Astrocyte (in vitro differentiated cells and primary cell): ENCODE data around the gene AP1M1. TPM values are rescaled to one million over a fixed set of nuclear protein-coding genes. Genes with fewer than 3 reads are reported as not detected.

ENCODE experiments used
- DNase-seq: peaks from one replicate; pipeline ENCODE4 v3.0.0-alpha.2; 2010; ENCODE audit warnings: low read depth
- FAIRE-seq: peaks from 2 replicates; lab custom pipeline; 2011; peaks lifted over from hg19 to GRCh38; lab: Jason Lieb, UNC
- H2AFZ ChIP-seq: 2 replicates; pipeline ENCODE4 v1.6.0; 2012; ENCODE audit warnings: low read depth, low read length, inconsistent platforms
- H3K27ac ChIP-seq: 2 replicates; pipeline ENCODE4 v1.5.1; 2011; ENCODE audit warnings: low read depth, low read length, inconsistent platforms
- H3K27me3 ChIP-seq: 2 replicates; pipeline ENCODE4 v1.6.0; 2011; ENCODE audit warnings: low read length, inconsistent platforms; ENCODE audit not compliant: insufficient read depth
- H3K36me3 ChIP-seq: 2 replicates; pipeline ENCODE4 v1.5.1; 2011; ENCODE audit warnings: low read length, inconsistent platforms; ENCODE audit not compliant: insufficient read depth
- H3K4me1 ChIP-seq: 2 replicates; pipeline ENCODE4 v1.5.1; 2011; ENCODE audit warnings: low read length, inconsistent platforms; ENCODE audit not compliant: insufficient read depth
- H3K4me2 ChIP-seq: 2 replicates; pipeline ENCODE4 v1.6.0; 2012; ENCODE audit warnings: low read length, inconsistent platforms
- H3K4me3 ChIP-seq: 2 replicates; pipeline ENCODE4 v1.5.1; 2011; ENCODE audit warnings: low read depth, mild to moderate bottlenecking, low read length, inconsistent platforms; ENCODE audit not compliant: insufficient read depth
- H3K79me2 ChIP-seq: 2 replicates; pipeline ENCODE4 v1.6.0; 2012; ENCODE audit warnings: mild to moderate bottlenecking, low read length, inconsistent platforms; ENCODE audit not compliant: insufficient read depth
- H3K9ac ChIP-seq: 2 replicates; pipeline ENCODE4 v1.6.0; 2012; ENCODE audit warnings: mild to moderate bottlenecking, low read length, inconsistent platforms
- H3K9me3 ChIP-seq: 2 replicates; pipeline ENCODE4 v1.5.1; 2012; ENCODE audit warnings: low read depth, mild to moderate bottlenecking, low read length, inconsistent platforms; ENCODE audit not compliant: insufficient read depth
- H4K20me1 ChIP-seq: 2 replicates; pipeline ENCODE4 v1.6.0; 2012; ENCODE audit warnings: low read length, inconsistent platforms; ENCODE audit not compliant: insufficient read depth
- H3K27ac Mint-ChIP-seq: one replicate; pipeline ENCODE4 v1.8.0; 2021; ENCODE audit warnings: mild to moderate bottlenecking, mixed read lengths; ENCODE audit not compliant: unreplicated experiment
- H3K27me3 Mint-ChIP-seq: one replicate; pipeline ENCODE4 v1.8.0; 2021; ENCODE audit warnings: low read depth, mixed read lengths; ENCODE audit not compliant: unreplicated experiment
- H3K36me3 Mint-ChIP-seq: one replicate; pipeline ENCODE4 v1.8.0; 2021; ENCODE audit warnings: low read depth, mixed read lengths; ENCODE audit not compliant: unreplicated experiment
- H3K4me1 Mint-ChIP-seq: one replicate; pipeline ENCODE4 v1.8.0; 2021; ENCODE audit warnings: low read depth, mixed read lengths; ENCODE audit not compliant: unreplicated experiment
- H3K4me3 Mint-ChIP-seq: one replicate; pipeline ENCODE4 v1.8.0; 2021; ENCODE audit warnings: mild to moderate bottlenecking, moderate library complexity, mixed read lengths; ENCODE audit not compliant: unreplicated experiment
- H3K9me3 Mint-ChIP-seq: one replicate; pipeline ENCODE4 v1.8.0; 2021; ENCODE audit warnings: mild to moderate bottlenecking, mixed read lengths; ENCODE audit not compliant: unreplicated experiment
- CTCF ChIP-seq: IDR thresholded peaks from 2 replicates; pipeline ENCODE4 v1.5.1; 2011; ENCODE audit warnings: low read depth, mild to moderate bottlenecking, inconsistent platforms, low read length, moderate library complexity; ENCODE audit not compliant: insufficient read depth
- EZH2 ChIP-seq: IDR thresholded peaks from 2 replicates; pipeline ENCODE4 v1.6.1; 2012; ENCODE audit warnings: mild to moderate bottlenecking, low read length, inconsistent platforms; ENCODE audit not compliant: insufficient read depth
- total RNA-seq: library from RNA; stranded (reverse); gene quantifications from 2 replicates; pipeline ENCODE4 v1.2.1, GENCODE V29; 2021

AP1M1 gene
- total RNA-seq, 1 donor from 2014 or later: 87.6 TPM

- no peaks in the 10 kb centered on the region for H3K4me1 Mint-ChIP-seq
- H3K36me3 Mint-ChIP-seq: no peaks in the 10 kb centered on the region
- DNase-seq (peak; percentile 17), FAIRE-seq (no peak)
- H3K27ac Mint-ChIP-seq: no peak overlapping the region
- H3K4me2 ChIP-seq: no peak overlapping the region
- no peaks in the 10 kb centered on the region for H3K27me3 ChIP-seq
- H3K27me3 Mint-ChIP-seq: peaks cover 8% of the 10 kb centered on the region
- no peak overlapping the region for H3K4me3 ChIP-seq
- TF ChIP-seq EZH2 (no peak), CTCF (no peak)
- H3K9me3 Mint-ChIP-seq: no peaks in the 10 kb centered on the region
- H3K27ac ChIP-seq: no peak overlapping the region
- no peak overlapping the region for H2AFZ ChIP-seq
- H3K79me2 ChIP-seq: no peaks in the 10 kb centered on the region
- no peaks in the 10 kb centered on the region for H4K20me1 ChIP-seq
- no peaks in the 10 kb centered on the region for H3K9me3 ChIP-seq
- H3K4me3 Mint-ChIP-seq: no peak overlapping the region
- H3K4me1 ChIP-seq: no peaks in the 10 kb centered on the region
- no peak overlapping the region for H3K9ac ChIP-seq
- no peaks in the 10 kb centered on the region for H3K36me3 ChIP-seq
These were observed 52.2 kb downstream of the AP1M1 start for GRCh38 chr19:16249826-16250404.

GRCh38 chr19:16252459-16253205 is 54.9 kb downstream of the AP1M1 start:
- Mint-ChIP-seq H3K4me1 (no peaks in the 10 kb centered on the region), H3K9me3 (no peaks in the 10 kb centered on the region), H3K27ac (no peak overlapping the region), H3K27me3 (peaks cover 6% of the 10 kb centered on the region), H3K36me3 (no peaks in the 10 kb centered on the region), H3K4me3 (no peak overlapping the region)
- TF ChIP-seq CTCF: no peak
- Histone ChIP-seq H2AFZ (no peak overlapping the region), H3K4me1 (no peaks in the 10 kb centered on the region), H3K9me3 (no peaks in the 10 kb centered on the region), H3K4me2 (no peak overlapping the region), H3K27me3 (no peaks in the 10 kb centered on the region), H3K36me3 (no peaks in the 10 kb centered on the region), H3K79me2 (no peaks in the 10 kb centered on the region), H3K27ac (no peak overlapping the region), H3K4me3 (no peak overlapping the region), H3K9ac (no peak overlapping the region), H4K20me1 (no peaks in the 10 kb centered on the region)
- no peak for DNase-seq
- FAIRE-seq: no peak

- FAIRE-seq (no peak), DNase-seq (no peak)
- H2AFZ ChIP-seq: no peak overlapping the region
- no peaks in the 10 kb centered on the region for H3K9me3 ChIP-seq
- H3K4me1 ChIP-seq: no peaks in the 10 kb centered on the region
- no peak for TF ChIP-seq CTCF
- no peak for TF ChIP-seq EZH2
- no peaks in the 10 kb centered on the region for H3K4me1 Mint-ChIP-seq
- no peak overlapping the region for H3K27ac ChIP-seq
- peaks cover 13% of the 10 kb centered on the region for H3K27me3 Mint-ChIP-seq
- H4K20me1 ChIP-seq: no peaks in the 10 kb centered on the region
- H3K4me3 Mint-ChIP-seq: peak overlapping the region; percentile 1
- no peaks in the 10 kb centered on the region for H3K27me3 ChIP-seq
- no peak overlapping the region for H3K27ac Mint-ChIP-seq
- H3K79me2 ChIP-seq: no peaks in the 10 kb centered on the region
- H3K9ac ChIP-seq: no peak overlapping the region
- H3K36me3 Mint-ChIP-seq: no peaks in the 10 kb centered on the region
- H3K4me2 ChIP-seq: no peak overlapping the region
- no peak overlapping the region for H3K4me3 ChIP-seq
- no peaks in the 10 kb centered on the region for H3K9me3 Mint-ChIP-seq
- H3K36me3 ChIP-seq: no peaks in the 10 kb centered on the region
These were observed 57.2 kb downstream of the AP1M1 start for GRCh38 chr19:16254851-16255408.
